Right cardiac atrium (tissue), 5 donors: ENCODE results near the gene RPS6KA2. TPM values are rescaled to one million over a fixed set of nuclear protein-coding genes. Genes with fewer than 3 reads are reported as not detected.
A peak's percentile ranks its signal among the peaks of the same experiment; 100 is the strongest.

Experiments used
- ATAC-seq, 2 donors: fragments of 200-7000 bp; cut with Tn5 transposase; one replicate each; pipeline versions ENCODE4 v1.8.0 to v1.9.1; 2020; ENCODE audit warnings: moderate library complexity in 2 of 2, mild to moderate bottlenecking in 1 of 2
- DNase-seq, 3 donors: peaks; one replicate each; pipeline ENCODE4 v3.0.0-alpha.2; 2020
- H3K27ac ChIP-seq: one replicate; pipeline ENCODE4 v1.5.1; 2013; ENCODE audit warnings: mild to moderate bottlenecking, low read length, control low read depth, moderate library complexity
- H3K27me3 ChIP-seq: one replicate; pipeline ENCODE4 v1.6.1; 2013; ENCODE audit not compliant: control insufficient read depth, insufficient read depth
- H3K4me1 ChIP-seq: one replicate; pipeline ENCODE4 v1.6.1; 2013; ENCODE audit warnings: low read length; ENCODE audit not compliant: control insufficient read depth, insufficient read depth
- H3K4me3 ChIP-seq: one replicate; pipeline ENCODE4 v1.5.1; 2013; ENCODE audit warnings: low read length, control low read depth
- H3K9me3 ChIP-seq: one replicate; pipeline ENCODE4 v1.6.1; 2013; ENCODE audit warnings: low read length; ENCODE audit not compliant: control insufficient read depth
- WGBS: extraction: QIAGEN DNeasy Blood & Tissue Kit; methylation state at CpG from one replicate; pipeline ENCODE4 v1.1.7; 2013; 5-methylcytosine and 5-hydroxymethylcytosine counted together
- intact Hi-C, 4 donors: fragments of 100-400 bp; cut with DNase I; formaldehyde crosslinking; loops; one replicate each; pipeline versions ENCODE4 v1.11.0 to v1.14.0; 2022 to 2023
- polyA plus RNA-seq: library from polyadenylated mRNA; stranded (reverse); fragments of 200-250 nt; gene quantifications from one replicate; pipeline ENCODE4 v1.2.3, GENCODE V29; 2013
- total RNA-seq, 4 donors: library from RNA; stranded (reverse); fragmentation: NEBNext Ultra II Directional; extraction: Animal tissue kit (Norgen Biotek cat#: 25700); gene quantifications; one replicate each; pipeline ENCODE4 v1.2.1, GENCODE V29; 2021
- donor health status: healthy with polysubstance abuse.
- donor health status: DM: no; HTN: yes; CAD: no.
- donor health status: DM: no; HTN: no; CAD: no.
- donor health status: DM: no; HTN: yes; CAD: no; lungs with severe emphysema.
- donor health status: DM: yes; HTN: yes; CAD: no.

The RPS6KA2 gene
- total and polyA plus RNA-seq, 5 donors, result 34.0 to 80.9 (median 65.3) TPM

GRCh38 chr6:166382933-166383801, 243.9 kb downstream of the RPS6KA2 start, which contains the start of gene MPC1:
TSS of gene MPC1 (minus strand) at chr6:166382940. CDS start at chr6:166382876, 64 bp downstream.
- intact Hi-C loops, result loop anchor here in 2 of 4 donors (2.0 to 5.0 kb wide), 2 partner anchors 40 to 41 kb away; partner anchors contain the start of gene SFT2D1 (in 2 of the 2)
- ATAC-seq, result peak; percentile 98 to 99
- Histone ChIP-seq H3K27ac (peak within 1 kb of the TSS; percentile 93), H3K9me3 (no peaks in the 10 kb centered on the region), H3K27me3 (no peaks in the 10 kb centered on the region), H3K4me1 (no peaks in the 10 kb centered on the region), H3K4me3 (peak within 1 kb of the TSS; percentile 79)
- under 1% methylated on average over 94 of the region's 94 CpGs for WGBS
- DNase-seq, result peak; percentile 97 to 99 (median 99)

GRCh38 chr6:166382500-166382932, 244.5 kb downstream of the RPS6KA2 start:
- no peaks in the 10 kb centered on the region for H3K9me3 ChIP-seq
- no peaks in the 10 kb centered on the region for H3K27me3 ChIP-seq
- ATAC-seq (peak; percentile 17 to 52), DNase-seq (no peak)
- intact Hi-C loops, result loop anchor here in 2 of 4 donors (2.0 to 5.0 kb wide), 2 partner anchors 40 kb away; partner anchors contain the start of gene SFT2D1 (in 2 of the 2)
- no peaks in the 10 kb centered on the region for H3K4me1 ChIP-seq
- under 1% methylated on average over 46 of the region's 46 CpGs for WGBS
- peak overlapping the region; percentile 79 for H3K4me3 ChIP-seq
- peak overlapping the region; percentile 93 for H3K27ac ChIP-seq

DNA sequence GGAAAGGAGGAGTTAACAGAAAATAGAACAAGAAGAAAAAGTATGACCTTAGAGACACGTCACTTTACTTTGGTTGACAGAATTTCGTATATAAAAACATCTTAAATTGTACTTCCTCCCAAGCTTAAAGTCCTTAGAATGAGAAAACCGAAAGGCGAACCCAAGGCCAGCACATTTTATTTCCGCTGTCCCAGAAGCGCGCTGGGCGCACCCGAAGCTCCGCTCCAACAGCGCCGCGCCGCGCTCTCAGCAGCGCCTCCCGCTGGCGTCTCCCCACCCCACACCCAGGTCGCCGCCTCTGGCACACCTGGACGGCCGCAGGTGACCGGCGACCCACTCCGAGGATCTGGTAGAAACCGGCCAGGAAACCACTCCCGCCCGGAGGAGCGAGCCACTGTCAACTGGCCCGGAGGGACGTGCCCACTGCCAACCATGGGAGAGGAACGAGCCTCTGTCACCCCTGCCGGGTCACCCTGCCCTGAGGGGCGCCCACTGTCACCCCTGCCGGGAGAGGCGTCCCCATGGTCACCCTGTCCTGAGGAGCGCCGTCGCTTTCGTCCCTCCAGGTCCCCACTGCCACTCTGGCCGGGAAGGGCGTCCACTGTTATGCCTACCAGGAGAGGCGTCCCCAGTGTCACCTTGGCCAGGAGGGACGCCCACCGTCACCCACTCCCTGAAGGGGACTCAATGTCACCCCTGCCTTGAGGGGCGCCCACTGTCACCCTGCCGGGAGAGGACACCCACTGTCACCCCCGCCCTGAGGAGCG, 245.1 kb downstream of the RPS6KA2 start:
- Histone ChIP-seq H3K27me3 (no peaks in the 10 kb centered on the region), H3K4me1 (no peaks in the 10 kb centered on the region), H3K4me3 (peak overlapping the region; percentile 79), H3K27ac (peak overlapping the region; percentile 93), H3K9me3 (no peaks in the 10 kb centered on the region)
- intact Hi-C loops, result loop anchor here in 2 of 4 donors (2.0 to 5.0 kb wide), 2 partner anchors 39 to 40 kb away; partner anchors contain the start of gene SFT2D1 (in 2 of the 2)
- DNase-seq (peak; percentile 59 to 88 (median 86)), ATAC-seq (peak; percentile 58 to 62)
- WGBS, result under 1% methylated on average over 49 of the region's 49 CpGs

- ATAC-seq (no peak), DNase-seq (no peak)
- intact Hi-C loops, result loop anchor here in 1 of 4 donors (5.0 kb wide), 1 partner anchor 39 kb away; the partner anchor contains the start of gene SFT2D1
- Histone ChIP-seq H3K27ac (no peak overlapping the region), H3K9me3 (no peaks in the 10 kb centered on the region), H3K27me3 (no peaks in the 10 kb centered on the region), H3K4me3 (peak overlapping the region; percentile 79), H3K4me1 (no peaks in the 10 kb centered on the region)
- WGBS, result 41% methylated on average over 6 of the region's 6 CpGs
Observed at GRCh38 chr6:166381381-166381732, 245.7 kb downstream of the RPS6KA2 start.

DNA sequence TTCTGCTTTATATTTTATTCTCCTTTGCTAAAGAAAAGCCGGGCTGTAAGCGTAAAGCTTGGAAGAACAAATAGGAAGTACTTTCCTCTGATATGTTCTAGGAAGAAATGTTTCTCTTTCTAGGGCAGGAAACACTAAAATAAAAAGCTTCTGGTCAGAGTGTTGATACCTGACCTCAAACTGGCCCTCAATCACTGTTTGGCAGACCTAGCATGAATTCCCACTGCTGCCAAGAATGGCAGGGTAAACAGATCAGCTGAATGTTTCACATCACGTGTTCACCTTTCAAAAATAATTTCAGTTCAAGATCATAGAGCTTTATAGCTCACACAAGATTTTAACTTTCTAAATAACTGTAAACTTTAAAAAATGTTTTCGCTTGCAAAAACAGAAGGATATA, 247.3 kb downstream of the RPS6KA2 start:
- no peak for ATAC-seq

DNA sequence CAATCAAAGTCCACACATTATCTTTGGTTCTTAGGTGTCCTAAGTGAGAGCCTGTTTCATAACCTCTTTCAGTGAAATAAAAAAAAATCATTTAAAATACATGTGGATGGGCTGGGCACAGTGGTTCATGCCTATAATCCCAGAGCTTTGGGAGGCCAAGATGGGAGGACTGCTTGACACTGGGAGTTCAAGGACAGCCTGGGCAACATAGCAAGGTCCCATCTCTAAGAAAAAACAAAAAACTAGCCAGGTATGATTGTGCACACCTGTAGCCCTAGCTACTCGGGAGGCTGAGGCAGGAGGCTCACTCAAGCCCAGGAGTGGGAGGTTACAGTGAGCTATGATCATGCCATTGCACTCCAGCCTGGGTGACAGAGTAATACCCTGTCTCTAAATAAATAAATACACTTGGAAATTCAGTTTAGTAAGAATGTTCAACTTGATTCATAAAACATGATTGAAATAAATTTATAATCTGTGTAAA, 247.9 kb downstream of the RPS6KA2 start:
- ATAC-seq, result no peak
- H3K9me3 ChIP-seq, result no peaks in the 10 kb centered on the region
- no peak overlapping the region for H3K27ac ChIP-seq
- intact Hi-C loops, result no loop called here
- 91% methylated on average over 1 of the region's 1 CpG for WGBS
- DNase-seq, result no peak
- no peaks in the 10 kb centered on the region for H3K4me1 ChIP-seq
- no peak overlapping the region for H3K4me3 ChIP-seq
- H3K27me3 ChIP-seq, result no peaks in the 10 kb centered on the region

More for the DNA sequence above, 247.3 kb downstream of the RPS6KA2 start:
- no peaks in the 10 kb centered on the region for H3K27me3 ChIP-seq
- intact Hi-C loops, result loop anchor here in 1 of 4 donors (5.0 kb wide), 1 partner anchor 37 kb away; the partner anchor contains the start of gene SFT2D1
- WGBS, result 53% methylated on average over 4 of the region's 4 CpGs
- no peak overlapping the region for H3K4me3 ChIP-seq
- no peaks in the 10 kb centered on the region for H3K9me3 ChIP-seq
- no peaks in the 10 kb centered on the region for H3K4me1 ChIP-seq
- DNase-seq, result no peak
- H3K27ac ChIP-seq, result no peak overlapping the region

- 57% methylated on average over 2 of the region's 2 CpGs for WGBS
- no peak overlapping the region for H3K4me3 ChIP-seq
- no peak overlapping the region for H3K27ac ChIP-seq
- DNase-seq (no peak), ATAC-seq (no peak)
- no peaks in the 10 kb centered on the region for H3K27me3 ChIP-seq
- H3K4me1 ChIP-seq, result no peaks in the 10 kb centered on the region
- H3K9me3 ChIP-seq, result no peaks in the 10 kb centered on the region
- intact Hi-C loops, result no loop called here
Observed at GRCh38 chr6:166377721-166378120, 249.3 kb downstream of the RPS6KA2 start.

GRCh38 chr6:166375013-166375412, 252.0 kb downstream of the RPS6KA2 start:
- Histone ChIP-seq H3K4me3 (no peak overlapping the region), H3K4me1 (no peaks in the 10 kb centered on the region), H3K9me3 (no peaks in the 10 kb centered on the region), H3K27me3 (no peaks in the 10 kb centered on the region), H3K27ac (no peak overlapping the region)
- DNase-seq (no peak), ATAC-seq (no peak)
- 92% methylated on average over 1 of the region's 1 CpG for WGBS
- intact Hi-C loops, result no loop called here

- 95% methylated on average over 3 of the region's 3 CpGs for WGBS
- no peaks in the 10 kb centered on the region for H3K27me3 ChIP-seq
- H3K27ac ChIP-seq, result no peak overlapping the region
- intact Hi-C loops, result no loop called here
- no peak for ATAC-seq
- H3K9me3 ChIP-seq, result no peaks in the 10 kb centered on the region
- no peak for DNase-seq
- H3K4me3 ChIP-seq, result no peak overlapping the region
- peaks cover 5% of the 10 kb centered on the region for H3K4me1 ChIP-seq
Observed at GRCh38 chr6:166370489-166370888, 256.6 kb downstream of the RPS6KA2 start.

GRCh38 chr6:166369782-166370181, 257.3 kb downstream of the RPS6KA2 start:
- WGBS, result 53% methylated on average over 3 of the region's 3 CpGs
- ATAC-seq (peak in 1 of 2 donors; percentile 59), DNase-seq (no peak)
- Histone ChIP-seq H3K4me1 (peaks cover 5% of the 10 kb centered on the region), H3K27me3 (no peaks in the 10 kb centered on the region), H3K27ac (no peak overlapping the region), H3K4me3 (no peak overlapping the region), H3K9me3 (no peaks in the 10 kb centered on the region)
- intact Hi-C loops, result no loop called here
